H1 (cell line): ENCODE measurements around the gene CDK4. TPM values are rescaled to one million over a fixed set of nuclear protein-coding genes. Genes with fewer than 3 reads are reported as not detected.

Experiments
- CTCF ChIA-PET: fragments of 300-600 bp; sonication (Branson Sonifier 250); formaldehyde crosslinking; loops from one replicate; lab custom pipeline; 2021; ENCODE audit not compliant: partially characterized antibody; lab: Charles Lee
- POLR2A ChIA-PET: fragments of 300-600 bp; sonication (Branson Sonifier 250); formaldehyde crosslinking; loops from one replicate; lab custom pipeline; 2021; ENCODE audit warnings: inconsistent platforms; ENCODE audit not compliant: partially characterized antibody; lab: Charles Lee
- DNase-seq, 2 experiments: peaks; one replicate each; pipeline versions ENCODE4 v3.0.0 to v3.0.0-alpha.2; 2010 to 2022; ENCODE audit warnings: low spot score in 2 of 2, low read depth in 1 of 2, mixed read lengths in 1 of 2
- FAIRE-seq: peaks from 2 replicates; lab custom pipeline; 2011; peaks lifted over from hg19 to GRCh38; lab: Jason Lieb, UNC
- H2AFZ ChIP-seq: 2 replicates; pipeline ENCODE4 v1.8.1; 2012; ENCODE audit warnings: low read length, inconsistent platforms
- H2AK5ac ChIP-seq: 2 replicates; pipeline ENCODE4 v1.6.1; 2013; ENCODE audit warnings: low read depth, low read length
- H2BK120ac ChIP-seq: replicated peaks from 2 replicates; pipeline ENCODE3; 2013; ENCODE audit warnings: low read depth, low read length, inconsistent platforms
- H2BK12ac ChIP-seq: 2 replicates; pipeline ENCODE4 v1.6.1; 2013; ENCODE audit warnings: low read depth, low read length
- H2BK15ac ChIP-seq: 2 replicates; pipeline ENCODE4 v1.6.1; 2013; ENCODE audit warnings: low read length
- H2BK20ac ChIP-seq: 2 replicates; pipeline ENCODE4 v1.6.1; 2013; ENCODE audit warnings: low read length
- H2BK5ac ChIP-seq: 2 replicates; pipeline ENCODE4 v1.6.1; 2013; ENCODE audit warnings: low read depth, low read length
- H3K14ac ChIP-seq: 2 replicates; pipeline ENCODE4 v1.6.1; 2013; ENCODE audit warnings: inconsistent platforms; ENCODE audit not compliant: insufficient read length
- H3K18ac ChIP-seq: 2 replicates; pipeline ENCODE4 v1.6.1; 2013; ENCODE audit warnings: low read length; ENCODE audit errors: extremely low read depth
- H3K23ac ChIP-seq: 2 replicates; pipeline ENCODE4 v1.6.1; 2013; ENCODE audit warnings: inconsistent platforms; ENCODE audit not compliant: insufficient read length
- H3K23me2 ChIP-seq: 2 replicates; pipeline ENCODE4 v1.6.1; 2013; ENCODE audit warnings: low read depth, low read length
- H3K27ac ChIP-seq: 2 replicates; pipeline ENCODE4 v1.6.1; 2011; ENCODE audit warnings: low read depth, low read length, inconsistent platforms
- H3K27me3 ChIP-seq, 4 experiments: replicated peaks in 1 of 4; 1 replicate in 1 of 4; 2 replicates in 3 of 4; pipeline versions ENCODE4 v1.6.1 to v1.8.1; 2011 to 2013; ENCODE audit warnings: low read length in 3 of 4, mild to moderate bottlenecking in 3 of 4, inconsistent platforms in 2 of 4, mixed read lengths in 2 of 4, moderate library complexity in 1 of 4; ENCODE audit not compliant: control insufficient read depth in 3 of 4, insufficient read depth in 3 of 4; ENCODE audit errors: extremely low read depth in 1 of 4
- H3K36me3 ChIP-seq, 4 experiments: 2 replicates each; pipeline versions ENCODE4 v1.6.1 to v1.8.1; 2011 to 2013; ENCODE audit warnings: mild to moderate bottlenecking in 4 of 4, low read length in 3 of 4, moderate library complexity in 2 of 4, control low read depth in 1 of 4, inconsistent platforms in 1 of 4; ENCODE audit not compliant: insufficient read depth in 4 of 4, control insufficient read depth in 2 of 4
- H3K4ac ChIP-seq: replicated peaks from 2 replicates; pipeline ENCODE3; 2013; ENCODE audit warnings: low read length, low read depth, mixed read lengths, inconsistent platforms; ENCODE audit not compliant: insufficient read length
- H3K4me1 ChIP-seq, 4 experiments: replicated peaks in 1 of 4; 1 replicate in 1 of 4; 2 replicates in 3 of 4; pipeline versions ENCODE4 v1.6.1 to v1.8.1; 2011 to 2013; ENCODE audit warnings: low read length in 3 of 4, inconsistent platforms in 2 of 4, mixed read lengths in 1 of 4; ENCODE audit not compliant: insufficient read depth in 4 of 4, control insufficient read depth in 3 of 4
- H3K4me2 ChIP-seq, 2 experiments: 2 replicates each; pipeline versions ENCODE4 v1.6.1 to v1.8.1; 2011 to 2013; ENCODE audit warnings: low read depth in 2 of 2, low read length in 2 of 2, control low read depth in 1 of 2, inconsistent platforms in 1 of 2, mild to moderate bottlenecking in 1 of 2; ENCODE audit not compliant: insufficient read depth in 1 of 2
- H3K4me3 ChIP-seq, 4 experiments: fragments of 200-600, 300-600 bp in 1 of 4; sonication (generic), shearing (Covaris generic), sonication (Bioruptor Twin) in 1 of 4; 2 replicates each; pipeline versions ENCODE4 v1.5.1 to v1.8.1; 2011 to 2016; ENCODE audit warnings: low read length in 4 of 4, low read depth in 3 of 4, control low read depth in 2 of 4, inconsistent platforms in 2 of 4, mild to moderate bottlenecking in 2 of 4, mixed read lengths in 1 of 4, moderate library complexity in 1 of 4; ENCODE audit not compliant: insufficient read depth in 2 of 4; ENCODE audit errors: extremely low read depth in 1 of 4
- H3K56ac ChIP-seq: replicated peaks from 2 replicates; pipeline ENCODE3; 2013; ENCODE audit warnings: low read depth, mild to moderate bottlenecking, mixed read lengths, low read length, inconsistent platforms; ENCODE audit not compliant: insufficient read length
- H3K79me1 ChIP-seq: 2 replicates; pipeline ENCODE4 v1.6.1; 2013; ENCODE audit warnings: low read depth, low read length, control low read depth
- H3K79me2 ChIP-seq, 2 experiments: 2 replicates each; pipeline versions ENCODE4 v1.6.1 to v1.8.1; 2012 to 2013; ENCODE audit warnings: low read length in 2 of 2, mild to moderate bottlenecking in 2 of 2, inconsistent platforms in 1 of 2; ENCODE audit not compliant: insufficient read depth in 2 of 2, control insufficient read depth in 1 of 2
- H3K9ac ChIP-seq, 4 experiments: replicated peaks in 1 of 4; 1 replicate in 1 of 4; 2 replicates in 3 of 4; pipeline versions ENCODE4 v1.6.1 to v1.8.1; 2011 to 2013; ENCODE audit warnings: low read depth in 3 of 4, low read length in 3 of 4, control low read depth in 2 of 4, mild to moderate bottlenecking in 2 of 4, moderate library complexity in 2 of 4, inconsistent platforms in 1 of 4; ENCODE audit errors: extremely low read depth in 1 of 4
- H3K9me3 ChIP-seq, 2 experiments: 2 replicates each; pipeline versions ENCODE4 v1.6.1 to v1.8.1; 2012 to 2013; ENCODE audit warnings: mild to moderate bottlenecking in 2 of 2, moderate library complexity in 2 of 2, control low read depth in 1 of 2, inconsistent platforms in 1 of 2, low read depth in 1 of 2, low read length in 1 of 2, mixed read lengths in 1 of 2; ENCODE audit not compliant: insufficient read depth in 2 of 2
- H4K20me1 ChIP-seq, 2 experiments: replicated peaks in 1 of 2; 2 replicates each; pipeline versions ENCODE3 to v1.8.1; 2011 to 2013; ENCODE audit warnings: inconsistent platforms in 2 of 2, low read length in 2 of 2, mild to moderate bottlenecking in 1 of 2; ENCODE audit not compliant: insufficient read depth in 2 of 2, control insufficient read depth in 1 of 2
- H4K5ac ChIP-seq: 2 replicates; pipeline ENCODE4 v1.6.1; 2013; ENCODE audit warnings: low read length, low read depth, mixed read lengths, inconsistent platforms; ENCODE audit not compliant: insufficient read length
- H4K8ac ChIP-seq: 2 replicates; pipeline ENCODE4 v1.8.0; 2013; ENCODE audit warnings: mild to moderate bottlenecking, moderate library complexity, low read length, inconsistent platforms; ENCODE audit not compliant: insufficient read depth; ENCODE audit errors: extremely low read depth
- H4K91ac ChIP-seq: replicated peaks from 2 replicates; pipeline ENCODE3; 2013; ENCODE audit warnings: low read length, mixed read lengths, inconsistent platforms; ENCODE audit not compliant: insufficient read length
- ATF3 ChIP-seq: IDR thresholded peaks from 2 replicates; pipeline ENCODE4 v1.6.1; 2011; ENCODE audit warnings: low read depth, mild to moderate bottlenecking, low read length; ENCODE audit not compliant: insufficient read depth
- FOSL1 ChIP-seq: IDR thresholded peaks from 2 replicates; pipeline ENCODE4 v1.6.1; 2011; ENCODE audit warnings: mild to moderate bottlenecking, low read depth, low read length, moderate library complexity; ENCODE audit not compliant: insufficient read depth
- HDAC2 ChIP-seq, 2 experiments: fragments of 300-600 bp in 1 of 2; sonication (generic) in 1 of 2; IDR thresholded peaks; 2 replicates each; pipeline ENCODE4 v1.6.1; 2011 to 2012; ENCODE audit warnings: low read depth in 2 of 2, low read length in 2 of 2, mild to moderate bottlenecking in 2 of 2, moderate library complexity in 2 of 2, borderline replicate concordance in 1 of 2, inconsistent platforms in 1 of 2
- MAX ChIP-seq: IDR thresholded peaks from 2 replicates; pipeline ENCODE4 v1.6.1; 2012; ENCODE audit warnings: inconsistent platforms
- RNF2 ChIP-seq: fragments of 200-900, 300-1000 bp; sonication (generic); IDR thresholded peaks from 2 replicates; pipeline ENCODE4 v1.7.1; 2016; ENCODE audit warnings: borderline replicate concordance, low read depth, mild to moderate bottlenecking, antibody characterized with exemption, low read length; ENCODE audit not compliant: poor library complexity, severe bottlenecking; ENCODE audit errors: missing control alignments
- SIN3A ChIP-seq, 2 experiments: IDR thresholded peaks in 1 of 2; conservative IDR thresholded peaks in 1 of 2; 2 replicates each; pipeline ENCODE4 v1.6.1; 2011 to 2012; ENCODE audit warnings: low read length in 2 of 2, improper control_type of control experiment in 1 of 2, low read depth in 1 of 2, mild to moderate bottlenecking in 1 of 2
- TCF12 ChIP-seq: IDR thresholded peaks from 2 replicates; pipeline ENCODE4 v1.6.1; 2011; ENCODE audit warnings: low read depth, mild to moderate bottlenecking, low read length
- WGBS, 2 experiments: shearing (Covaris generic) in 1 of 2; methylation state at CpG; one replicate each; pipeline versions ENCODE4 v1.1.6 to v1.1.7; 2013 to 2015; ENCODE audit warnings: low lambda C conversion rate in 2 of 2, mixed read lengths in 2 of 2, inconsistent platforms in 1 of 2, low coverage in 1 of 2, missing lambda C conversion rate in 1 of 2; ENCODE audit not compliant: insufficient replicate concordance in 2 of 2, insufficient coverage in 1 of 2, insufficient read length in 1 of 2; ENCODE audit errors: extremely low coverage in 1 of 2, missing lambda C conversion rate in 1 of 2; 5-methylcytosine and 5-hydroxymethylcytosine counted together
- polyA plus RNA-seq, 7 experiments: library from polyadenylated mRNA; depleted of rRNA in 3 of 7; stranded (reverse) in 5 of 7; unstranded in 2 of 7; fragments of >200 nt in 5 of 7; fragments of 200-250 nt in 2 of 7; gene quantifications; 1 replicate in 5 of 7; 2 replicates in 1 of 7; 4 replicates in 1 of 7; pipeline versions ENCODE4 v1.2.1 to v1.2.3, GENCODE V29; 2011 to 2013; ENCODE audit warnings: missing spikeins in 2 of 7, mixed read lengths in 2 of 7
- total RNA-seq: library from RNA; stranded (reverse); fragmentation: NEBNext Ultra II Directional; extraction: Animal tissue kit (Norgen Biotek cat#: 25700); gene quantifications from 2 replicates; pipeline ENCODE4 v1.2.1, GENCODE V29; 2021

The CDK4 gene
- total and polyA plus RNA-seq, 2 of the 8 experiments (the other 6 are each of a cell fraction or from before 2014, with no cell fraction given), result 174 to 368 TPM

GRCh38 chr12:57708296-57708695 is 43.8 kb downstream of the CDK4 start:
- no peak overlapping the region for H4K8ac ChIP-seq
- no peak overlapping the region for H3K27ac ChIP-seq
- no peaks in the 10 kb centered on the region; a peak in 1 of 8 replicates for H3K36me3 ChIP-seq
- H3K56ac ChIP-seq, result no peak overlapping the region
- 92% methylated on average over 2 of the region's 2 CpGs; no CpG with 5 or more reads in 1 of the 2 experiments for WGBS, 2 experiments
- no peak overlapping the region for H4K91ac ChIP-seq
- no peak overlapping the region for H3K4me3 ChIP-seq
- no peak overlapping the region for H2BK12ac ChIP-seq
- DNase-seq (no peak), FAIRE-seq (no peak)
- no peaks in the 10 kb centered on the region for H3K27me3 ChIP-seq
- ChIA-PET POLR2A (interaction anchor here (0.6 to 0.8 kb wide), 3 partner anchors 10 to 105 kb away, joined by 3 to 4 read pairs (median 4); no protein-coding TSS in a partner anchor), CTCF (interaction anchor here (0.6 to 2.1 kb wide), 3 partner anchors 14 to 125 kb away, joined by 3 to 5 read pairs (median 4); partner anchors contain the start of gene B4GALNT1)
- no peak overlapping the region for H2BK15ac ChIP-seq
- no peak overlapping the region for H3K23ac ChIP-seq
- H4K5ac ChIP-seq, result no peak overlapping the region
- no peak overlapping the region for H2BK120ac ChIP-seq
- H3K18ac ChIP-seq, result no peak overlapping the region
- H3K4me1 ChIP-seq, result no peaks in the 10 kb centered on the region
- H2AFZ ChIP-seq, result no peak overlapping the region
- H3K79me2 ChIP-seq, result no peaks in the 10 kb centered on the region
- H3K14ac ChIP-seq, result no peak overlapping the region
- no peaks in the 10 kb centered on the region for H3K9me3 ChIP-seq
- no peak overlapping the region for H3K9ac ChIP-seq
- peaks cover 0 to 1% of the 10 kb centered on the region in 2 experiments for H4K20me1 ChIP-seq
- H3K4me2 ChIP-seq, result no peak overlapping the region
- no peaks in the 10 kb centered on the region for H3K23me2 ChIP-seq
- no peak overlapping the region for H2BK20ac ChIP-seq
- H3K4ac ChIP-seq, result no peak overlapping the region
- H2BK5ac ChIP-seq, result no peak overlapping the region
- no peak overlapping the region for H2AK5ac ChIP-seq
- H3K79me1 ChIP-seq, result no peaks in the 10 kb centered on the region
- TF ChIP-seq MAX, result no peak
- TF ChIP-seq TCF12, result no peak
- no peak for TF ChIP-seq RNF2
- no peak for TF ChIP-seq ATF3
- no peak for TF ChIP-seq SIN3A (conservative IDR thresholded peaks at IDR 0.05 in 1 of 2, IDR thresholded peaks at IDR 0.05 in 1 of 2; ENCODE audit: low read depth in 1 of 2, low read length in 2 of 2)
- no peak for TF ChIP-seq HDAC2 (IDR thresholded peaks at IDR 0.05; ENCODE audit: borderline replicate concordance in 1 of 2, low read depth in 2 of 2, low read length in 2 of 2)
- TF ChIP-seq FOSL1, result no peak
